HL-60/S4 treated with phorbol 12-myristate 13-acetate at 8.2 ng/mL for 4 days and 3 days (cell line): ENCODE measurements around the gene ZNF407.

Source experiments
- in situ Hi-C: fragments of 300-500 bp; cut with MboI; formaldehyde crosslinking; loops from 2 replicates; pipeline ENCODE4 v1.15.0; 2022; ENCODE audit warnings: low sequenced_read_pairs

The ZNF407 gene

GRCh38 chr18:74869904-74870863 is 272.5 kb downstream of the ZNF407 start:
- in situ Hi-C loops, result no loop called here

- in situ Hi-C loops, result no loop called here
Measured at GRCh38 chr18:74870950-74871349, 273.3 kb downstream of the ZNF407 start.

GRCh38 chr18:74873629-74874028 is 276.0 kb downstream of the ZNF407 start:
- in situ Hi-C loops, result no loop called here

- in situ Hi-C loops, result no loop called here
Measured at GRCh38 chr18:74874351-74874750, 276.7 kb downstream of the ZNF407 start.

GRCh38 chr18:74876630-74877243 is 279.1 kb downstream of the ZNF407 start:
- in situ Hi-C loops, result no loop called here

- in situ Hi-C loops, result no loop called here
Measured at GRCh38 chr18:74878267-74878666, 280.6 kb downstream of the ZNF407 start.

- in situ Hi-C loops, result no loop called here
Measured at GRCh38 chr18:74880706-74881278, 283.1 kb downstream of the ZNF407 start.

- in situ Hi-C loops, result no loop called here
Measured at GRCh38 chr18:74892066-74892627, 294.5 kb downstream of the ZNF407 start.

- in situ Hi-C loops, result no loop called here
Measured at GRCh38 chr18:74895686-74896085, 298.0 kb downstream of the ZNF407 start.

GRCh38 chr18:74896390-74896991 is 298.8 kb downstream of the ZNF407 start:
- in situ Hi-C loops, result no loop called here

- in situ Hi-C loops, result no loop called here
Measured at GRCh38 chr18:74897971-74898657, 300.4 kb downstream of the ZNF407 start.

- in situ Hi-C loops, result no loop called here
Measured at GRCh38 chr18:74898965-74899364, 301.3 kb downstream of the ZNF407 start.

- in situ Hi-C loops, result no loop called here
Measured at GRCh38 chr18:74899554-74899953, 301.9 kb downstream of the ZNF407 start.

- in situ Hi-C loops, result no loop called here
Measured at GRCh38 chr18:74901362-74902146, 303.9 kb downstream of the ZNF407 start.

GRCh38 chr18:74902147-74902455 is 304.4 kb downstream of the ZNF407 start:
- in situ Hi-C loops, result no loop called here

GRCh38 chr18:74905247-74905646 is 307.6 kb downstream of the ZNF407 start:
- in situ Hi-C loops, result no loop called here

GRCh38 chr18:74906184-74906583 is 308.5 kb downstream of the ZNF407 start:
- in situ Hi-C loops, result no loop called here

GRCh38 chr18:74914052-74914591 is 316.5 kb downstream of the ZNF407 start:
- in situ Hi-C loops, result no loop called here

GRCh38 chr18:74914648-74915047 is 317.0 kb downstream of the ZNF407 start:
- in situ Hi-C loops, result no loop called here
